ENCODE measurements around the gene DNAJB11.

- TF ChIP-seq CTCF (conservative IDR thresholded peaks at IDR 0.05 in 1 of 2, IDR thresholded peaks at IDR 0.05 in 1 of 2; ENCODE audit: extremely low read depth in 1 of 2, insufficient read depth in 1 of 2, low read depth in 1 of 2, low read length in 2 of 2), result no peak
- no peak for TF ChIP-seq EZH2 (IDR thresholded peaks at IDR 0.05; ENCODE audit: borderline replicate concordance, low read length)
Observed at GRCh38 chr3:186567072-186567921, 3.2 kb upstream of the DNAJB11 start, which contains the start of gene TBCCD1.
